ENCODE results near the gene SLC39A6.

The SLC39A6 gene

GRCh38 chr18:36167692-36168218 is 38.6 kb upstream of the SLC39A6 start:
- no peak for DNase-seq (ENCODE audit: low spot score)
- TF ChIP-seq CTCF (IDR thresholded peaks at IDR 0.05; ENCODE audit: extremely low read depth, insufficient read depth, missing control alignments): no peak
- in situ Hi-C loops (cut with MboI; ENCODE audit: low pct_unique_long_range_greater_than_20kb, low sequenced_read_pairs, unreplicated experiment): no loop called here

GRCh38 chr18:36162981-36163380 is 33.8 kb upstream of the SLC39A6 start:
- TF ChIP-seq CTCF (IDR thresholded peaks at IDR 0.05; ENCODE audit: extremely low read depth, insufficient read depth, missing control alignments): no peak
- no peak for DNase-seq (ENCODE audit: low spot score)
- in situ Hi-C loops (cut with MboI; ENCODE audit: low pct_unique_long_range_greater_than_20kb, low sequenced_read_pairs, unreplicated experiment): no loop called here

- in situ Hi-C loops (cut with MboI; ENCODE audit: low pct_unique_long_range_greater_than_20kb, low sequenced_read_pairs, unreplicated experiment): no loop called here
- no peak for DNase-seq (ENCODE audit: low spot score)
- TF ChIP-seq CTCF (IDR thresholded peaks at IDR 0.05; ENCODE audit: extremely low read depth, insufficient read depth, missing control alignments): no peak
Measured at GRCh38 chr18:36160959-36161371, 31.8 kb upstream of the SLC39A6 start.

- in situ Hi-C loops (cut with MboI; ENCODE audit: low pct_unique_long_range_greater_than_20kb, low sequenced_read_pairs, unreplicated experiment): no loop called here
- no peak for DNase-seq (ENCODE audit: low spot score)
- TF ChIP-seq CTCF (IDR thresholded peaks at IDR 0.05; ENCODE audit: extremely low read depth, insufficient read depth, missing control alignments): no peak
Measured at GRCh38 chr18:36158266-36158867, 29.2 kb upstream of the SLC39A6 start.

GRCh38 chr18:36157441-36157840 is 28.3 kb upstream of the SLC39A6 start:
- no peak for TF ChIP-seq CTCF (IDR thresholded peaks at IDR 0.05; ENCODE audit: extremely low read depth, insufficient read depth, missing control alignments)
- DNase-seq (ENCODE audit: low spot score): no peak
- in situ Hi-C loops (cut with MboI; ENCODE audit: low pct_unique_long_range_greater_than_20kb, low sequenced_read_pairs, unreplicated experiment): no loop called here

- in situ Hi-C loops (cut with MboI; ENCODE audit: low pct_unique_long_range_greater_than_20kb, low sequenced_read_pairs, unreplicated experiment): no loop called here
- DNase-seq (ENCODE audit: low spot score): no peak
Measured at GRCh38 chr18:36155851-36156757, 27.0 kb upstream of the SLC39A6 start.

More at GRCh38 chr18:36155851-36156757, 27.0 kb upstream of the SLC39A6 start:
- TF ChIP-seq CTCF (IDR thresholded peaks at IDR 0.05; ENCODE audit: extremely low read depth, insufficient read depth, missing control alignments): no peak
